Cerebellar nuclear complex (tissue), 1 donor: Measurements from ENCODE around the gene XPO6.
"Not testable (repeated sequence)": the region's sequence is repeated elsewhere in the genome, so short reads cannot be mapped to it uniquely, and the experiment has no call there.

Experiments
- DNase-seq, 2 experiments: peaks; one replicate each; lab custom pipeline; 2025; lab: John Stamatoyannopoulos, UW

The XPO6 gene

DNA sequence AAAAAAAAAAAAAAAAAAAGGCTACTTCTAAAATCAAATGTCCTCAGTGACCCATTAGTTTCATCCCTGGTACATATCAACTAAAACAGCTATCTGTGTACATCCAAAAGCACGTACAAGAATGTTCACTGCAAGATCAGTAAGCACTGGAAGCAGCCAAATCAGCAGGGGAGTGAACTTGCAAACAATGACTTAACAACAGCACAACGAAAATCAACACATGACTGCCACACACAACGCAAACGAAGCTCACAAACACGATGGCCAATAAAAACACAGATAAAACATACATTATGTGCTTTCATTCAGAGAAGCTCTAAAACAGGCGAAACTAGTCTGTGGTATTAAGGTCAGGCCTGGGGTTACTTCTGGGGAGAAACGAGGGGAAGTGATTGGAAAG is 60.6 kb downstream of the XPO6 start:
- no peak for DNase-seq

DNA sequence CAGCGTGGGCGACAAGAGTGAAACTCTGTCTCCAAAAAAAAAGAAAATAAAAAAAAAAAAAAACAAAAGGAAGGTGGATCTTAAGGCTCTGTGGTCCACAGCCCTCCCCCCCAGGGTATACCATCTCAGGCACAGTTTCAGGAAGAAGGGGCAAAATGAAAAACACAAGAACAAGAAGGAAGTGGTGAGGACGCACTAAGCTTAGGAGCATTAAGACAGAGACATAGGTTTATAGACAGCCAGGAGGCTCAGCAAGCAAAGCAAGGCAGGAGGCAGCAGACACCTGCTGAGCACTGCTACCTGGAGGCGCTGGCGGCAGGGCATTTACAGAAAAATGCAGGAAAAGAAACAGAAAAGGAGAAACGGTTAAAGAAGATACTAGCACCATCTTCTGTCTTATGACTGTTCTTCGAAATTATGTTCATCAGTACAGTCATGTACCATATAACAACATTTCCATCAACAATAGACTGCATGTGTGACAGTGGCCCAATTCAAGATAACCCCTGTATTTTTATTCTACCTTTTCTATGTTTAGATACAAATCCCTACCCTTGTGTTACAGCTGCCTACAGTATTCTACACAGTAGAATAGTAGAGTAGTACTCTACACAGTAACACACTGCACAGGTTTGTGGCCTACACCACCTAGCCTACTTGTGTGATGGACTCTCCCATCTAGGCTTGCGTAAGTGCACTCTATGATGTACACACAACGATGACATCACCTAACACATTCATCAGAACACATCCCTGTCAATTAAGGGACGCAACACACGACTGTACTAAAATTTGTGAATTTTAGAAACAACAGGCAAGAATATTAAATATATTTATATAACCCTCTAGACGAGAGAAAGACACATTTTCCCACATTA is 62.5 kb downstream of the XPO6 start:
- DNase-seq = no peak

DNA sequence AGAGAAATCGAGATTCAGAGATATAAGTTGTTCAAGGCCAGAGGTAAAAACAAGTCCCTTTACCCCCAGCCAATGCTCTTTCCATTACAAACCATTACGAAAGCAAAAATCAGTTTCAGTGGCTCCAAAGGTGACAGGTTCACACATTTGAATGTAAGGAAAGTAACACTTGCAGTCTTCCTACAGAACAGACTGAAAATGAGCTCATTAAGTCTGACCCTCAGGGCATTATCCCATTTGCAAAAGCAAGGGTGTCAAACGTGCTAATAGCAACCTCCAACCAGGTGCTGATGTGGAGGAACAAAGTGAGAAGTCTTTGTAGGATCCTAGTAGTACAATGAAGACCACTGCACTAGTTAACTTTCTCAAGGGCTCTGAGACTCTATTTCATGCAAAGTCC is 65.2 kb downstream of the XPO6 start:
- DNase-seq = no peak

DNA sequence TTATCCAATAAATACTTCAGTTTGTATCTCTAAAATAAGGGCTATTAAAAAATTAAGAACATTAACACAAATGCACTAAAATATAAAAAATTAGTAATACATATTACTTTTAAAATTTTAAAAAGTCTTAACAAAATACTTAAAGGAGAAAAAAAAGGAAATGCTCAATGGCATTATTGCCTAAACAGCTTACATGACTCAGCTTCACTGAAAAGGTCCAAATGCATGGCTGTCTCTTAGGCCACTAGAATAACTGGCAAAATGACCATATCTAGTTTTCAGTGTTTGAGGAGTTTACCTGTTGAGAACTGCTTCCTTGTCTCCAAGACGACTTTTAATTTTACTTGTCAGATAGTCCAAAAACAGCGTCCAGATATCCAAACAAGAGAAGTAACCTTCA is 66.0 kb downstream of the XPO6 start:
- DNase-seq = no peak

DNA sequence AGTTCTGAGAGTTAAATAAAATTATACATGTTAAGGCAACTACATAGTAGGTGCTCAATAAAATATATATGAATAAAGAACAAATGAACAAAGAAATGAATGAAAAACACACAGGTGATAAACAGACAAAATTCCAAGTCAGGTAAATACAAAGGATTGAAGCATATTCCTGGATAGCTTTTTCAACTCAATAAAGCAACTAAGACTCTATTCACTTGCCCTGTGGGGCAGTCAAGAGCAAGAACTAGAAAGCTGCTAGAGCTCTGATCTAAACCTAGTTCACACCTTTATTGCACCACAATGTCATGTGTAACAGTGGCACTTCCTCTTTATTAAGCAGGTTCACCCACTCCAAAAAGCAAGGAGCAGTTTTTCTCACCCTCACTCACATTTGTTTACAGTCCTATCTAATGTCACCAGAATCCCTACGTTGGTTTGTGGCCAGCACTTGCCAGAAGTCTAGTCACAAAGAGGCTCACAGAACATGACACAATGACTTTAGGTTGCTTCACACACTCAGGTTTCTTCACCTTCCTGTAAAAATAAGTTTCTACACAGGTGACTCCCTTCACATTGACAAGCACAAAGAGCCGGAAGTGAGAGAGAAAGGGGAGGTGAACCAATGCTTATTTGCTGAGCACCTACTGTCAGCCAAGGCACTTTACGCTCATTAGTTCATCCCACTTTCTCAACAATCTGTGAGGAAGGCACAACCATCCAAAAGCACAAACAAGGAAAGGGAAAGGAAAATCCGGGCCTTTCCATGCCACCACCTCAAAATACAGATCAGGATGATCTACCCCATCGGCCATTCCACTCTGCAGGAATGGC is 70.8 kb downstream of the XPO6 start:
- no peak for DNase-seq

DNA sequence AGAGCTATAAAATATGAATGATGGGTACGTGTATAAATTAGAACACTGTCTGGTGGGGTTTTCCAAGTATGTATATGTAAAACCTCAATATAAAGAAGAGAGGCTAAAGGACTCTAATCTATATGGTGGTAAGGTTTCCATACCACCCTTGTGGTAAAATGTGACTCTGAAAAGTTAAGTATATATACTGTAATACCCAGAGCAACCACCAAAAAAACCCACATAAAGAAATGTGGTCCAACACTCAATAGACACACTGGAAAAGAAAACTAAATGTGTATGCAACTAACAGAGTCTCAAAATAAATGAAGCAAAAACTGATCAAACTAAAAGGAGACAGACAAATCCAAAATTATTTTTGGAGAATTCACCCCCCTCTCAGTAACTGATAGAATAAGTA is 72.2 kb downstream of the XPO6 start:
- DNase-seq = no peak

DNA sequence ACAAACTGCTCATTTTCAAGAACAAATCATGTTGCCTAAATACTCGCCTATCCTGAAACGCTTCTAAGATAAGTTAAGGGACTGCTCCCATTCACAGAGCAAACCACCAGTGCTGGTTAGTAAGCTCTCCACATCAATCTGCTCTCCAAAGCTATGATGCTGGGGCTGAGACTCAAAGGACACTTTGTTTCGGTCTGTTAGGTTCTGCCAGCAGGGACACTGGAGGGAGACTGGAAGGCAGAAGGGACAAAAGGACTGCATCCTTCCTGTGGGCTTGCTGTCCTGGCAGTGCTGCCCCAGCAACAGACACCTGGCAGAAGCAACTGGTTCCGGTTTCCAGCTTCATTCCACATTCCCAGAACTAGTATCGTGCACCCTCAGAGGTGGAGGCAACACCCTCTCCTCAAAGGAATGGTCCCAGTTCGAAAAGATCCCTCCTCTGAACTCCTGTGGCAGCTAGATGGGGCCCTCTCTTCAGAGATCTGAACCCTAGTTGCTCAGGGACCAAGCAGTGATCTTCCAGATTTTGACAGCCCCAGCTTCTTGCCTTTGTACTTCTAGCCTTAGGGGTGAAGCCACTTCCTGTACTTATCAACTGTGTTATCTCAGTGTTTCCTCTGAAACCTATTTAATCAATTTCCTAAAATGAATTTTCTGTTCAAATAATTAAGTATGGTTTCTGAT is 74.9 kb downstream of the XPO6 start:
- DNase-seq = no peak

DNA sequence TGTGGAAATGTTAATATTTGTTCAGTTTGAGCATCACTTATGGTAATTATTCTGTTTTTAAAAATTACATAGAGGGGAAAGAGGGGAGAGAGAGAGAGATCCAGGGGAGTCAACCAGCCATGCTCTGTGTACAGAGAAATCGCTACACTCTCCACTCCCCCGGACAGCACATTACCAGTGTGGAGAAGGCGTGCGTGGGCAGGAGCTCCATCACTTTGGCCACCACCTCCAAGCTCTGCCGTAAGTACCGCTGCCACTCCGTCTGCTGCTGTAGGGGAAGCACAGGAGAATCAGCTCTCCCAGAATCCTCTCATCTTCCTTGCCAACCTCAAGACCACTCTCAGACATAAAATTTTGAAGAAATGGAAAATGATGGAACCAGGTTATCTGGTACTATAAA is 78.1 kb downstream of the XPO6 start:
- DNase-seq = no peak

DNA sequence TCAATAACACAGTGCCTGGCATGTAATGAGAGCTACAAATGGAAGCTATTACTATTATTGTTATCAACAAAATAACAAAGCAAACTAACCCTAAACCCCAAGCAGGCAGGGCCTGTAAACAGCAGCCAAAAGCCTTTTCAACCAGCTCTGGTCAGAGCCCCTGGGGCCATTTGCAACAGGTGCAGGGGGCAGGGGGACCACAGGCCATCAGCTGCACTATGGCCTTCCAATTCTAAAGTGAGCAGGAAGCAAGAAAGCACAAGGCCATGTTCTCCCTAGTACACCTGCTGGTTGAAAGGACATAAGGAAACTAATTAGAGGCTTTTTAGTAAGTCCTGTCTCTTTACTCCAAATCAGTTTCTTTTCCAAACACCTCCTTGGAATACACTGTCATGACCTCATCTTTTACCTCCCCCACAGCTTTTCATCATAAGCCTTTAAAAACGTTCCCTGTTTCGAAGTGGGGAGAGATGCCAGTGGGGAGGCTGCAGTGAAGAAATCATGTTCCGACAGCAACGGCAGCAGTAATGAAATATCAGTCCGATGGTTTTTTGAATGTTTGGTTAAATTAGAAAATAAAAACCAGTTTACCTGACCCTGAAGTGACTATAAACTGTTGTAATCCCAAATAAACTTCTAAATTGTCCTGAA is 79.9 kb downstream of the XPO6 start:
- DNase-seq = no peak

DNA sequence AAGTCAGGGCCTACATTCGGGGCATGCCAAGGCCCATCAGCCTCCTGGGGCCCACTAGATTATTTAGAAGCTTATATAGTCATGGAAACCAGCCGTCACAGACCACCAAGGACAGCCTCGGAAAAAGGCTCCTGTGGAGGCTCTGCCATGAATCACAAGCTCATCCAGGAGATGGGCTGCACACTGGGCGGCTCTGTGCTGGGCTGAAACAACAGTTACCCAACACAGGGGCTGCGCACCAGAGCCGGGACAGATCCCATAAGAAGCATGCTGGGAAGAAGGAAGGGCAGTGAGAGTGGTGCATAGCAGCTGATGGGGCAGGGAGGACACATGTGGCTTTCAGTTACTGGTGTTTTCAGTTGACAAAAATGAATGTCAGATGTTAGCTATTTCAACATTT is 80.6 kb downstream of the XPO6 start:
- no peak for DNase-seq

DNA sequence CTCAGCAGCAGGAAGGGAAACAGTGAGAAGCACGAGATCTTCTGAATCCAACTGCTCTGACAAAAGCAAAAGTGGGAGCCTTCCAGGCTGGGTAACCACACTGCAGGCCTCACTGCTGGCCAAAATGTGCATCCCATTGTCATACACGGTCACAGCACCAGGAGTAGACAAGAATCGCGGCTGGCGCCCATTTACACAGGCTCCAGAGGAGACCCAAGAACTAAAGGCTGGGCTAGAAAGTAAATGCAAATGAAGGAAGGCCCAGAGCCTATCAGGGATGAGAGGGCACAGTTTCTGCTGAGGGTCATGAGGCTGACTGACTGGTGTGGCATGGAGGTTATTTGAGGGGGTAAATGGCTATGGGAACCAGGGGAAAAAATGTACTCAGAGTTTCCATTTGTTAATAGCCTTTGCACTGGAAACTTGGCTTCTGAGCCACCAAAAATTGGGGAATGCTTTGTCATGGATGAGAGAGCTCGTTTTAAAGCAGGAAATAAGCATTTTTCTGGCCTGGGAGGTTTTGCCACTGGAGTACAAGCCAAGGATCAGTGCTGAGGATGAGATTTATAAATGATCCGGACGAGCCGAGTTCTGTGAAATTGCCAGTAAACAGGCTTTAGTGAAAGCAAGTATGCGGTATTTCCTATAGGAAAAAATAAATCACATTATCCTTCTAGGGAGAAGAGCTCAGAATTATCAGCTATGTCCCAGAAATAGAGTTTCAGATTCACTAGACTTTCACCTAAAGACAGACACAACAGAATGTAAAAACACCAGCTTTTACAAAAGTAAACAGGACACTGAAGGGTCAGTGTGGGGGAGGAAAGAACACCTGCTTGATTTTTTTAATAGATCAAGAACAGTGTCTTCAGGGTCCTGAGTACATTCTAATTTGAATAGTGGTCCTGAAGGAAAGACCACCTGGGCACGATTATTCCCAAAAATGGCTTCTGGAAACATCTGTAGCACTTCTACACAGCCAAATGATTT is 81.4 kb downstream of the XPO6 start:
- DNase-seq = no peak

DNA sequence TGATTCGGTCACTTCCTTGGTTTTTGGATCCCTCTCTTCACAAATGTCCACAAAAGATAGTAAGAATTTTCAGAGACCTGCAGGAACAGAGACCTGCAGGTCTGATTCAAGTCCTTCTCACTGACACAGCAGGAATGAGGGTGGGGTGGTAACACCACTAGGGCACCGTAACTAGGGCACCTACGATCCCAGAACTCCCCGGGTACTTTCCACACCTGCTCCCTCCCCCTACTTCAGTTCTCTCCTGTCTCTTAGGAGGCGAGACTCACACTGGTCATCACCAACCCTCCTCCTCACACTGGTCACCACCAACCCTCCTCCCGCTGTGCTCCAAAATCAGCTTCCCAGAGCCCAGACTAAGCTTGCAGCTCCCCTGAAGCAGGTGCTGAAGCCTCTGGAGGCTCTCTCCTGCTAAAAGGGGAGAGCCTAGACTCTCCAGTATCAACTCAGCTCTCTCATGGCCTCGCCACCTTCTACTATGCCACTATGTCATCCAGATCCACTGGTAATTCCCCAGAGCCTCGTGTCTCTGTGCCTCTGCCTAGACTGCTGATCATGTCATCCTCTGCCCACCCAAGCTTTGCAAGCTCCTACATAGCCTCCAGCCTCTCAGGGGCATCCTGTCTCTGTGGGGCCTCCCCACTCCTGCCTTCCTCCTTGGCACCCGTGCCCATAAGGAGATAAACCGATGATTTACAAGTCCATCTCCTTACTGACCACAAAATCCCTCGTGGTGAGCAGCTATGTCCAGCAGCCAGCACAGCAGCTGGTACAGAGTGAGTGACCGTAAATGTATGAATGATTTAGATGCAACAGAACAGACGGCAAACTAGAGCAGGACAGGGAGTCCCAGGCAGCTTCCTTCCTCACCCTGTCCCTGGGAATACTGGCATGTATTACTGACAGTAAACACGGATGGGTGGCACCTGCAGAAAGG is 84.8 kb downstream of the XPO6 start:
- DNase-seq = no peak

DNA sequence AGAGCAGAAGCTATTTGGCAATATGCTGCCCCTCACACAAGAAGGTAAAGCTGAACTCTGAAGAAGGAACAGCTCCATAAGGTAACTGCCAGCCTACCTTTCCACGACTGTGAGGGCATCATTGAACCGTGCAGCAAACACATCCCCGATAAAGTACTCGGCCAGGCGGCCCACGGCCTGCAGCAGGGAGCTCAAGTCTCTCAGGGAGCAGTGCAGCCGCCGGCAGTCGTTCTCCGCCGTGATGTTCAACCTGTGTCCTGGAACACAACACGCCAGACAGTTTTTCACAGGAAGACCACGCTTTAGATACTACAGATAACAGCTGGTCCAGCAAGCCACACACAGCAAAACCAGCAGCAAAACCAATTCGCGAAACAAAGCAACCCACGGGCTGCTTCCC is 86.2 kb downstream of the XPO6 start:
- DNase-seq = no peak

DNA sequence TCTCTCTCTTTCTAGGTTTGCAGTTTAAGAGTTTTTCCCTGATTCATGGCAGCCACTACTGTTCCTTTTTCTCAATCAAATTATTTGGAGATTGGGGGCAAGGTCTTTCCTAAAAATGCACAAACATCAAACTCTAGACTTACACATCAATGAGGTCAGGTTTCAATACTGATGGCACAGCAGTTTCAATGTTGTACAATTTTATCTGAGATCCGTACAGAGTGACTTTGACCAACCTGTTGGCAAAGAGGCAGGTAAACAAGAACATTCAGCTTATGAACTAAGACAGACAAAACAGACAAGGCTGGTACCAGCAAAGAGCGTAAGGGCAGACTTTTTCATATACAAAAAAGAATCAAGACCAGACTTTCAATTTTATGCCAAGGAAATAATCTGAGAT is 90.2 kb downstream of the XPO6 start:
- no peak for DNase-seq

DNA sequence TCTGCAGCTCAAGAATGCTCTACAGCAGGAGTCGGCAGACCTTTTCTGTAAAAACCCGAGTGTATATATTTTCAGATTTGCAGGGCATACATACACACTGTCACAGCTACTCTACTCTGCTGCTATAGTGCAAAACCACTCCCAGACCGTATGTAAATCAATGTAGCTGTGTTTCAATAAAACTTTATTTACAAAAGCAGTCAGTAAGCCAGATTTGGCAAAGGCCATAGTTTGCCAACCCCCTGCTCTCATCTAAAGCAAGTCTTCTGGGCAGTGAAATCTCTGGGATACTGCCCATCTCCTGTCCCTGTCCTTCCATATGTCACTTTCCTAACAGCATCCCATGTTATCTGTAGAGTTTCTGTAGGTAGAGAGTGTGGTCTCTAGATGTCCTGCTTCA is 91.0 kb downstream of the XPO6 start:
- DNase-seq = no peak

DNA sequence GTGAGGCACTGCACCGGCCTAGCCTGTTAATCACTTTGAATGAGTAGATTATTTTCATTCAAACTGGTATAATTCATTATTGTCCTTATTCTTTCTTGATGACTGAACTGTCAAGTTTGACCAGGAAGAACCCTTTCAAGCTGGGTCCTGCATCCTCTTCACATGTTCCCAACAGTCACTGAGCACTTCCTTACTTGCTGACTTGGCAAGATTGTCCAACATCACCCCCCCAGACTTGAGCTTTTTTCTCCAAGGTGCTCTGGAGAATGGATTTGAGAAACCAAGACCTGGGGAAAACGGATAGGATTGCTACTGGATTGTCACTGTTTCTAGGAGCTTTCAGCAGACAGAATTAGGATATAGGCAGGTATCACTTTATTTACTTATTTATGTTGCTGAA is 93.1 kb downstream of the XPO6 start:
- DNase-seq = no peak

DNA sequence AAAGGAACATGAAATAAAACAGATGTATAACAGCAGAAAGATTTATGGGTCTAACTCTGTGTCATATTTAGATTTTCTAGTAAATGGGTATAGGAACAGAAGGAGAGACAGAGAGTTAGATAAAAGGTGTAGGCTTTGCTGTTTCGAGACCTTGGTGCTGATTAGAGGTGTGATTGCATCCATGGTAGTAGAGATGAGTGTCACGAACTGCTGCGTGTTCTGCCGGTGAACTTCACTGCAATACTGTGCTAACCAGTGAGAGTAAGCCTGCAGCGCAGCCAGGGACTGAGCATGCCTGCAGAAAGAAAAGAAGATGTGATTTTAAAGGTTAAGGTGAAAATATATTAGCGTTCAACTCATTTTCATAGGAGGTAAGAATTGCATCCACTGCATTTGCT is 94.6 kb downstream of the XPO6 start:
- no peak for DNase-seq

DNA sequence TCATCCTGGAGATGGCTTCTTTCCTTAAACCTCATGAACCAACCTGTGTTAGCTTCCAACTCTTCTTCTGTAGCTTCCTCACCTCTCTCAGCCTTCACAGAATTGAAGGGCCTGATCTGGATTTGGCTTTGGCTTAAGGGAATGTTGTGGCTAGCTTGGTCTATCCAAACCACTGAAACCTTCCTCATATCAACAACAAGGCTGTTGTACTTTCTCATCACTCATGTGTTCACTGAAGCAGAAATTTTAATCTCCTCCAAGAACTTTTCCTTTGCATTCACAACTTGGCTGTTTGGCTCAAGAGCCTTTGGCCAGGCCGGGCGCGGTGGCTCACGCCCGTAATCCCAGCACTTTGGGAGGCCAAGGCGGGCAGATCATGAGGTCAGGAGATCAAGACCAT is 95.9 kb downstream of the XPO6 start:
- not testable (repeated sequence) for DNase-seq

DNA sequence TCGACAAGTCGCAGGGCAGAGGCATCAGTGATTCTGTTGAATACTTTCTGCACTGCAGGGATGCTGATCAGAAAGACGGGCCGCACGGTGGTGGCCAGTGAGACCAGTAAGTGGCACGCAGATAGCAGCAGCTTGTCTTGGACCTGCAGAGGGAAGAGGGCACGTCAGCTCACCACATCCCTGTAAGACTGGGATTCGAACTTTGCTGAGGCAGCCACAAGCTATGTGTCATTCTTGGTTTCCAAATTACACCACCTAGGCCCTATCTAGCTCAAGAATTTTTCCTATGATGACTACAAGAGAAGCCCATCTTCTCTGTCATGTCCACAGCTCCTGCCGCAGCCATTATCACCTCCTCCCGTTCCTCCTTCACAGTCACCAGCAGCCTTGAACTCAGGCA is 98.9 kb downstream of the XPO6 start:
- DNase-seq = no peak

DNA sequence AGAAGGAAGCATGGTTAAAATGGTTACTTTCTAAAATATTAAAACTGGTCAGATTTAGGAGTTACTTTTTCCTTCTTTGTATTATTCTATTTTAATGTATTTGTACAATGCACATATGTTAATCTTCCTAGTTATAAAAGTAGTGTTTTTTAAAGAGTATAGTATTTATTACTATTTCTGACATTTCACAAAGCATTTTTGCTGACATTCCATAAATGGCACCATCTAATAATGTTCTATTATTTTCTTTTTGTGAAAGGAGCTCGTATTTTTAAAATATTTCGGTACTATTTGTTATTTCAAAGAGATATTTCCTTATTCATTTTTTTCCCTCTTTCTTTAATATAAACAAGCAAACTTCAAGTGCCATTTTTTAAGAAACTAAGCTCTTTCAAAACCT is 100.8 kb downstream of the XPO6 start:
- DNase-seq = no peak
